Nephron progenitor cell (in vitro differentiated cells): ENCODE data around the gene PTPRS.

Experiments
- DNase-seq: peaks from one replicate; pipeline ENCODE4 v3.0.0; 2021
- H3K27ac Mint-ChIP-seq: 2 replicates; pipeline ENCODE4 v1.8.0; 2021; ENCODE audit warnings: mild to moderate bottlenecking, moderate library complexity, mixed read lengths
- H3K27me3 Mint-ChIP-seq: 2 replicates; pipeline ENCODE4 v1.8.0; 2021; ENCODE audit warnings: mild to moderate bottlenecking, low read depth, mixed read lengths; ENCODE audit not compliant: poor library complexity
- H3K36me3 Mint-ChIP-seq: 2 replicates; pipeline ENCODE4 v1.8.0; 2021; ENCODE audit warnings: low read depth, mixed read lengths
- H3K4me1 Mint-ChIP-seq: 2 replicates; pipeline ENCODE4 v1.8.0; 2021; ENCODE audit warnings: mixed read lengths
- H3K4me3 Mint-ChIP-seq: 2 replicates; pipeline ENCODE4 v1.8.0; 2021; ENCODE audit warnings: mild to moderate bottlenecking, moderate library complexity, mixed read lengths
- H3K9me3 Mint-ChIP-seq: 2 replicates; pipeline ENCODE4 v1.8.0; 2021; ENCODE audit warnings: mild to moderate bottlenecking, moderate library complexity, mixed read lengths
- CTCF ChIP-seq: fragments of 200-600 bp; sonication (generic); IDR thresholded peaks from 2 replicates; pipeline ENCODE4 v1.5.0; 2021; ENCODE audit warnings: antibody characterized with exemption

Gene PTPRS

DNA sequence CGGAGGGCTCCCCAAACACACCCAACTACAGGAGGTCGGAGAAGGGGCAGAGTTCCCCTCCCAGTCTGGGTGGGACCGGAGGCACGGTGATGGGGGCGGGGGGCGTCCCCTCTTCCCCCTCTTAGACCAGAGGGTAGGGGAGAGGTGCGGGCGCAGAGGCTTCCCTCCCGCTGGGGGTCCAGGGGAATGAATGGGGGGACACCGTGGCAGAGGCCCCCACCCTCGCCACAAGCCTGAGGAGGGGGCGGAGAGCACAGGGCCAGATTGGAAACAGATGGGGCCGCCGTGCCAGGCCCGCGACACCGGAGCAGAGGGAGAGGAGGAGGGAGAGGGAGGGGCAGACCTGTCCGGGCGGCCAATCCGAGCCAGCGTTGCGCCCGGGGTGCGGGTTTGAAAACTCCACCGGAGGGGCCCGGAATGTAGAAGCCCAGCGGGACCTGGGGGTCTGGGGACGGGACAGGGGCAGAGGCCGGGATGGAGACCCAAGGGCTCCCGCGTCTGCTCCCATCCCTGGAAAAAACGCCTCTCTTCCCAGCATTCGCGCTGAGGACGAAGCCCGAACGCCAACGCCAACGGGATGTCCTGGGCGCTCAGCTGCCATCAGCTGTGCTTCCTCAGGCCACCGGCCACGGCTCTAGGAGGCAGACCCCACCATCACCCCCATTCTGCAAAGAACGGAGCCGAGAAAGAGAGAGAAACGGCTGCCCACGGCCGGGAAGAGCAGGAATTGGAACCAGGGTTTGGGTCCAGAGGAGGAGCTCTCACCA lies 46.8 kb downstream of the PTPRS start:
- H3K4me3 Mint-ChIP-seq, result peak overlapping the region; percentile 90

DNA sequence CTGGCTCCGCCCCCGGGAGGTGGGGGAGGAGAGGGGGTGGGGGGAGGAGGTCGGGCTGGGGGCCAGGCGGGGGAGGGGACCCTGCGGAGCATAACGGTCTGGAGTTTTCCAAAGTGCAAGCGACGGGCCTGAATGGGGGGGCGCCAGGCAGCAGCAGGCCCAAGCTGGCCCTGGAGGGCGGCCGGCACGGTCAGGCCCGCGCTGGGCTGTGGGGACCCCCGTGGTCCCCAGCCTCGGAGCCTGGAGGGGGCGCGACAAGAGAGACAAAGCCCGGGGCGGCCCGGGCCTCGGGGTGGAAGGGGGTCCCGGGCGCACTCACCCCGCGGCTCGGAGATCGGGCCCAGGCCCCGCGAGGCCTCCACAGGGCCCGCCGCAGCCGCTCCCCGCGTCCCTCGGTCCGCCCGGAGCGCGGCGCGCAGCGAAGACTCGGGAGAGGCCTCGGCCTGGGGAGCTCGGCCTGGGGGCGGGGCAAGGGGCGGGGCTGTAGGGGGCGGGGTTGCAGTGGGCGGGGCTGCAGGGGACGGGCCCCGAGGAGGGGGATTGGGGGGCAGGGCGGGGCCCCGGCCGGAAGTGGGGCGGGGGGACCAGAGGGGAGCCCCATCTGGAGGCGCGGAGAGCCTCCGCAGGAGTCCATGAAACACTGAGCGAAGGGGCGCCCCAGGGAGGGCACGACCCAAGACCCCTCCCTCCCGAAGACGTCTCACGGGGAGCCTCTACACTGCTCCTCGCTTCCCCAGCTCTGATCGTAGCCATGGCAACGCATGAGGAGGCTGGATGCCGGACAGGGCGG lies 47.6 kb downstream of the PTPRS start:
- Mint-ChIP-seq H3K27ac (peak overlapping the region; percentile 83), H3K4me3 (peak overlapping the region; percentile 90), H3K27me3 (no peaks in the 10 kb centered on the region), H3K36me3 (peaks cover 6% of the 10 kb centered on the region), H3K9me3 (peaks cover 2% of the 10 kb centered on the region), H3K4me1 (peaks cover 40% of the 10 kb centered on the region)
- no peak for TF ChIP-seq CTCF
- DNase-seq, result peak; percentile 80

More for the DNA sequence above, 46.8 kb downstream of the PTPRS start:
- Mint-ChIP-seq H3K27ac (peak overlapping the region; percentile 83), H3K4me1 (peaks cover 35% of the 10 kb centered on the region), H3K36me3 (peaks cover 13% of the 10 kb centered on the region), H3K9me3 (peaks cover 9% of the 10 kb centered on the region), H3K27me3 (no peaks in the 10 kb centered on the region)
- no peak for TF ChIP-seq CTCF
- peak; percentile 74 for DNase-seq

- TF ChIP-seq CTCF, result no peak
- Mint-ChIP-seq H3K27ac (no peak overlapping the region), H3K4me1 (peaks cover 45% of the 10 kb centered on the region)
Observed at GRCh38 chr19:5292453-5292821, 48.2 kb downstream of the PTPRS start.

DNA sequence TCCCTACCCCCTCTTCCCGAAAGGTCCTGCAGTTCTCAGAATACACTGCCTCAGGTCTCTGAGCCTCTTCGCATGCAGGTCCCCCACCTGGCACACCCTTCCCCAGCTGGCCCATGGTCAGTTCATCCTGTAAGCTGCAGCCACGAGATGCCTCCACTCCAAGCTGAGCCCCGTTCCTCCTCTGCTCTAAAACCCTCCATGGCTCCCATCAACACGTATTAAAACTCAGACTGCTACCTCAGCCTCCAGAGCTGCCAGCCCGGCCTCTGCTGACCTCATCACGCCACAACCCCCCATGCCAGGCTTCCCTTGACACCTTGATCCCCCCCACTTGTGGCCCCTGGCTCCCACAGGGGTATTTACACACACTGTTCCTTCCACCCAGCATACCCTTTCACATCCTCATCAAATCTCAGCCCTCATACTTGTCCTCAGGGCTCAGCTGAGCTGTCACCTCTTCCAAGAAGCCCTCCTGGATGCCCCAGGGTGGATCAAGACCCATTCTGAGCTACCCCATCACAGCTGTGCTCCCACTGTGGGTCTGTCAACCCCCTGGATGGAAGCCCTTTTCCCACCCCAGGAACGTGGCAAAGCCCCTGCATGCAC lies 48.9 kb downstream of the PTPRS start:
- Mint-ChIP-seq H3K36me3 (peaks cover 11% of the 10 kb centered on the region), H3K27ac (no peak overlapping the region), H3K4me1 (peaks cover 50% of the 10 kb centered on the region), H3K4me3 (peak overlapping the region; percentile 87), H3K27me3 (peaks cover 3% of the 10 kb centered on the region), H3K9me3 (no peaks in the 10 kb centered on the region)
- DNase-seq, result no peak
- no peak for TF ChIP-seq CTCF

More at GRCh38 chr19:5292453-5292821, 48.2 kb downstream of the PTPRS start:
- H3K9me3 Mint-ChIP-seq, result no peaks in the 10 kb centered on the region
- peak overlapping the region; percentile 87 for H3K4me3 Mint-ChIP-seq
- DNase-seq, result no peak
- H3K36me3 Mint-ChIP-seq, result peaks cover 7% of the 10 kb centered on the region
- peaks cover 3% of the 10 kb centered on the region for H3K27me3 Mint-ChIP-seq
